Measurements from ENCODE around the gene TSFM.

The TSFM gene

GRCh38 chr12:57845478-57846284 is 63.1 kb downstream of the TSFM start:
- no peaks in the 10 kb centered on the region for H3K27me3 ChIP-seq (replicated peaks; ENCODE audit: insufficient read depth, low read length)
- TF ChIP-seq EZH2 (optimal IDR thresholded peaks at IDR 0.05; ENCODE audit: low read depth, low read length) (no peak), EZH2phosphoT487 (IDR thresholded peaks at IDR 0.05; ENCODE audit: low read length) (no peak)
- TF ChIP-seq, protein P1, sequence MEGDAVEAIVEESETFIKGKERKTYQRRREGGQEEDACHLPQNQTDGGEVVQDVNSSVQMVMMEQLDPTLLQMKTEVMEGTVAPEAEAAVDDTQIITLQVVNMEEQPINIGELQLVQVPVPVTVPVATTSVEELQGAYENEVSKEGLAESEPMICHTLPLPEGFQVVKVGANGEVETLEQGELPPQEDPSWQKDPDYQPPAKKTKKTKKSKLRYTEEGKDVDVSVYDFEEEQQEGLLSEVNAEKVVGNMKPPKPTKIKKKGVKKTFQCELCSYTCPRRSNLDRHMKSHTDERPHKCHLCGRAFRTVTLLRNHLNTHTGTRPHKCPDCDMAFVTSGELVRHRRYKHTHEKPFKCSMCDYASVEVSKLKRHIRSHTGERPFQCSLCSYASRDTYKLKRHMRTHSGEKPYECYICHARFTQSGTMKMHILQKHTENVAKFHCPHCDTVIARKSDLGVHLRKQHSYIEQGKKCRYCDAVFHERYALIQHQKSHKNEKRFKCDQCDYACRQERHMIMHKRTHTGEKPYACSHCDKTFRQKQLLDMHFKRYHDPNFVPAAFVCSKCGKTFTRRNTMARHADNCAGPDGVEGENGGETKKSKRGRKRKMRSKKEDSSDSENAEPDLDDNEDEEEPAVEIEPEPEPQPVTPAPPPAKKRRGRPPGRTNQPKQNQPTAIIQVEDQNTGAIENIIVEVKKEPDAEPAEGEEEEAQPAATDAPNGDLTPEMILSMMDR (IDR thresholded peaks at IDR 0.05; ENCODE audit: low read length), result no peak
- peaks cover 14% of the 10 kb centered on the region for H3F3A ChIP-seq (ENCODE audit: insufficient read depth, low read length)
- peak overlapping the region; percentile 80 for H3K27ac ChIP-seq (ENCODE audit: low read length)
- no peaks in the 10 kb centered on the region for H3K9me3 ChIP-seq (replicated peaks; ENCODE audit: insufficient read depth, low read length)
- H3K4me1 ChIP-seq (ENCODE audit: low read length), result peaks cover 36% of the 10 kb centered on the region
- H3K36me3 ChIP-seq (replicated peaks; ENCODE audit: insufficient read depth, low read length), result no peaks in the 10 kb centered on the region
- H3K4me2 ChIP-seq (ENCODE audit: low read depth, low read length), result peak overlapping the region; percentile 79
- H3K4me3 ChIP-seq (ENCODE audit: low read length), result peak overlapping the region; percentile 99
- DNase-seq, result peak; percentile 62
- peak overlapping the region; percentile 75 for H2AFZ ChIP-seq (ENCODE audit: low read length)
- H3K9me2 ChIP-seq (replicated peaks; ENCODE audit: insufficient read depth, low read length), result no peaks in the 10 kb centered on the region
- H4K20me1 ChIP-seq (ENCODE audit: insufficient read depth, low read length), result peaks cover 28% of the 10 kb centered on the region
- peak overlapping the region; percentile 95 for H3K9ac ChIP-seq (ENCODE audit: low read length)
- H3K79me2 ChIP-seq (ENCODE audit: low read length), result peaks cover 60% of the 10 kb centered on the region

GRCh38 chr12:57846285-57846576 is 63.6 kb downstream of the TSFM start:
- Histone ChIP-seq H3K9me2 (replicated peaks; ENCODE audit: insufficient read depth, low read length) (no peaks in the 10 kb centered on the region), H3F3A (ENCODE audit: insufficient read depth, low read length) (peaks cover 14% of the 10 kb centered on the region), H3K4me3 (ENCODE audit: low read length) (peak overlapping the region; percentile 99), H3K9ac (ENCODE audit: low read length) (peak overlapping the region; percentile 95), H3K79me2 (ENCODE audit: low read length) (peaks cover 54% of the 10 kb centered on the region), H3K27me3 (replicated peaks; ENCODE audit: insufficient read depth, low read length) (no peaks in the 10 kb centered on the region), H2AFZ (ENCODE audit: low read length) (peak overlapping the region; percentile 95), H3K9me3 (replicated peaks; ENCODE audit: insufficient read depth, low read length) (no peaks in the 10 kb centered on the region), H3K36me3 (replicated peaks; ENCODE audit: insufficient read depth, low read length) (no peaks in the 10 kb centered on the region), H4K20me1 (ENCODE audit: insufficient read depth, low read length) (peaks cover 27% of the 10 kb centered on the region), H3K27ac (ENCODE audit: low read length) (peak overlapping the region; percentile 80), H3K4me2 (ENCODE audit: low read depth, low read length) (peak overlapping the region; percentile 79; the same call in 1 of the 2 replicates), H3K4me1 (ENCODE audit: low read length) (peaks cover 31% of the 10 kb centered on the region)
- no peak for DNase-seq
- no peak for TF ChIP-seq EZH2phosphoT487 (IDR thresholded peaks at IDR 0.05; ENCODE audit: low read length)
- TF ChIP-seq, protein P1 (IDR thresholded peaks at IDR 0.05; ENCODE audit: low read length), result no peak

GRCh38 chr12:57846577-57847319 is 64.2 kb downstream of the TSFM start, which contains the start of gene CTDSP2:
Gene CTDSP2, minus strand, starts transcription at chr12:57846729. Its CDS starts 294 bp downstream, at chr12:57846435.
- H3K27ac ChIP-seq (ENCODE audit: low read length), result peak within 1 kb of the TSS; percentile 80
- no peaks in the 10 kb centered on the region; the same call in 1 of the 2 replicates for H3K27me3 ChIP-seq (replicated peaks; ENCODE audit: insufficient read depth, low read length)
- peaks cover 49% of the 10 kb centered on the region for H3K79me2 ChIP-seq (ENCODE audit: low read length)
- peaks cover 14% of the 10 kb centered on the region for H3F3A ChIP-seq (ENCODE audit: insufficient read depth, low read length)
- peaks cover 22% of the 10 kb centered on the region for H4K20me1 ChIP-seq (ENCODE audit: insufficient read depth, low read length)
- H3K4me2 ChIP-seq (ENCODE audit: low read depth, low read length), result peak within 1 kb of the TSS; percentile 92
- H3K4me1 ChIP-seq (ENCODE audit: low read length), result peaks cover 26% of the 10 kb centered on the region
- no peaks in the 10 kb centered on the region for H3K9me3 ChIP-seq (replicated peaks; ENCODE audit: insufficient read depth, low read length)
- H3K9me2 ChIP-seq (replicated peaks; ENCODE audit: insufficient read depth, low read length), result no peaks in the 10 kb centered on the region
- H3K4me3 ChIP-seq (ENCODE audit: low read length), result peak within 1 kb of the TSS; percentile 99
- DNase-seq, result peak; percentile 98
- TF ChIP-seq, protein P1 (IDR thresholded peaks at IDR 0.05; ENCODE audit: low read length), result no peak
- TF ChIP-seq EZH2 (optimal IDR thresholded peaks at IDR 0.05; ENCODE audit: low read depth, low read length) (no peak), EZH2phosphoT487 (IDR thresholded peaks at IDR 0.05; ENCODE audit: low read length) (no peak)
- H3K9ac ChIP-seq (ENCODE audit: low read length), result peak within 1 kb of the TSS; percentile 95
- H3K36me3 ChIP-seq (replicated peaks; ENCODE audit: insufficient read depth, low read length), result no peaks in the 10 kb centered on the region
- H2AFZ ChIP-seq (ENCODE audit: low read length), result peak within 1 kb of the TSS; percentile 95

All from MM.1S (cell line).